ENCODE data around the gene LYSMD1.
A peak's percentile ranks its signal among the peaks of the same experiment; 100 is the strongest.
"Not testable (repeated sequence)": the region's sequence is repeated elsewhere in the genome, so short reads cannot be mapped to it uniquely, and the experiment has no call there.

The LYSMD1 gene

GRCh38 chr1:151189637-151190445 lies 24.1 kb upstream of the LYSMD1 start, which contains the start of gene VPS72:
Gene VPS72 (minus strand): TSS chr1:151190197. CDS start chr1:151190121, 76 bp downstream.
- H3K4me3 ChIP-seq (replicated peaks; ENCODE audit: low read depth, low read length): peak within 1 kb of the TSS; percentile 96
- peak; percentile 88 for DNase-seq (ENCODE audit: low read depth)
- no peak for TF ChIP-seq CTCF (IDR thresholded peaks at IDR 0.05; ENCODE audit: low read length, missing control alignments)

GRCh38 chr1:151188667-151189066 lies 23.0 kb upstream of the LYSMD1 start:
- DNase-seq (ENCODE audit: low read depth): not testable (repeated sequence)
- H3K4me3 ChIP-seq (replicated peaks; ENCODE audit: low read depth, low read length): peak overlapping the region; percentile 96

- no peak for TF ChIP-seq CTCF (IDR thresholded peaks at IDR 0.05; ENCODE audit: low read length, missing control alignments)
- no peak for DNase-seq (ENCODE audit: low read depth)
- H3K4me3 ChIP-seq (replicated peaks; ENCODE audit: low read depth, low read length): no peak overlapping the region
Measured at GRCh38 chr1:151187205-151187604, 21.5 kb upstream of the LYSMD1 start.

GRCh38 chr1:151184211-151184610 lies 18.5 kb upstream of the LYSMD1 start:
- DNase-seq (ENCODE audit: low read depth): no peak
- H3K4me3 ChIP-seq (replicated peaks; ENCODE audit: low read depth, low read length): no peak overlapping the region
- no peak for TF ChIP-seq CTCF (IDR thresholded peaks at IDR 0.05; ENCODE audit: low read length, missing control alignments)

- H3K4me3 ChIP-seq (replicated peaks; ENCODE audit: low read depth, low read length): no peak overlapping the region
- no peak for DNase-seq (ENCODE audit: low read depth)
- no peak for TF ChIP-seq CTCF (IDR thresholded peaks at IDR 0.05; ENCODE audit: low read length, missing control alignments)
Measured at GRCh38 chr1:151176514-151177045, 10.9 kb upstream of the LYSMD1 start.

- no peak within 1 kb of the TSS for H3K4me3 ChIP-seq (replicated peaks; ENCODE audit: low read depth, low read length)
- TF ChIP-seq CTCF (IDR thresholded peaks at IDR 0.05; ENCODE audit: low read length, missing control alignments): peak; percentile 58
- DNase-seq (ENCODE audit: low read depth): peak; percentile 34
Measured at GRCh38 chr1:151175863-151176262, 10.2 kb upstream of the LYSMD1 start, which contains the start of gene TMOD4. Gene TMOD4 (minus strand): TSS chr1:151175981. CDS start chr1:151174875, 1,106 bp downstream.

GRCh38 chr1:151175041-151175741 lies 9.5 kb upstream of the LYSMD1 start:
- no peak for TF ChIP-seq CTCF (IDR thresholded peaks at IDR 0.05; ENCODE audit: low read length, missing control alignments)
- DNase-seq (ENCODE audit: low read depth): peak; percentile 46
- H3K4me3 ChIP-seq (replicated peaks; ENCODE audit: low read depth, low read length): no peak overlapping the region
